ENCODE measurements around the gene DGLUCY.
"Not testable (repeated sequence)": the region's sequence is repeated elsewhere in the genome, so short reads cannot be mapped to it uniquely, and the experiment has no call there.

DGLUCY gene

DNA sequence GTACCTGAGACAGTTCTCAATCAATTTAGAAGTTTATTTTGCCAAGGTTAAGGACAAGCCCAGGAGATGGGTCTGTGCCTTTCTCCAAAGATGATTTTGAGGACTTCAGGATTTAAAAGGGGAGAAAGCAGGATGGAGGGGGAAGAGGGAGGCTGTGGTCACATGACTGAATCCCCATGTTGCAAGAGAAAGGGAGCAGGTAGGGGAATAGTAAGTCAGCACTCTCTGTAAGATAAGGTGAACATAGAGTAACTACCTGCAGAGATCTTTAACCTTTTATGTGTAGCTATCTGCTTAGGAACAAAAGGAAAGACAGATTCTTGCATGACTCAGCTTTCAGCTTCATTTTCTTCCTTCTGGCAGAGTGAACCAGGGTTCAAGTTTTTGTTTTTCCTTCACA, 25.9 kb downstream of the DGLUCY start:
- DNase-seq = no peak

DNA sequence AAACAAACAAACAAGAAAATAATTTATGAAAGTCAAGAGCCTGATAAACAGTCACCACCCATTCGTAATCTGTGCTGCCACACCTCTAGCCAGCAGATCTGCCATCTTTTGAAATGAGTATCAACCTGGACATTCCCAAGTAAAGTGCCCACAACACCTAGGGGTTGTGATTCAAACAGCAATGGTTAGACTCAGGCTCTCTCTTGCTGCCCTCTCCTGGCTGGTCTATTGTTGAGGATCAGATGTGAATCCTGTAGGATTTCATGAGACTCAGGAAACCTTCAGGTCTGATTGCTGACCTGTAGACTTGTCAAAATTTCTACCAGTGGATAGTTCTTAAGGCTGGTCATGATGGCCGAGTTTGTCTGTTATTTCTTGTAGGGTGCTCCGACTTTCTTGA, 26.8 kb downstream of the DGLUCY start:
- DNase-seq = no peak

DNA sequence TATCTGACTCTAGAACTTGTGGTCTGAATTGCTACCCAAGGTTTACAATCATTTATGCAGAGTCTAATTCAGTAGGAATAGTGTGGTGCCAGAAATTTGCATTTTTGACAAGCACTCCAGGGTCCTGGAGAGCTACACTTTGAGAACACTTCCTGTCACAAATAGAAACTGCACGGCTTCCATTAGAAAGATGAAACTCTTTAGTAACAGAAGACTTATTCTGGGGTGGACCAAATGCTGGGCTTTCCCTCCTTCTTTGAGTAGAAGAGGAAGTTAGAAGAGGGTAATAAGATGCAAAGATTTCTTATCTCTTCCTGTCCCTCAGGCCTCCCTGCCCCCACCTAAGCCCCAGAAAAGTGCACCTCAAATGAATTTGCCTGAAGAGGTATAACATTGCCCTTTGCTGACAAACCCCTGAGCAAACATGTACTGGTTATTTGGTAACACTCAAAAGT, 28.4 kb downstream of the DGLUCY start:
- DNase-seq = no peak

DNA sequence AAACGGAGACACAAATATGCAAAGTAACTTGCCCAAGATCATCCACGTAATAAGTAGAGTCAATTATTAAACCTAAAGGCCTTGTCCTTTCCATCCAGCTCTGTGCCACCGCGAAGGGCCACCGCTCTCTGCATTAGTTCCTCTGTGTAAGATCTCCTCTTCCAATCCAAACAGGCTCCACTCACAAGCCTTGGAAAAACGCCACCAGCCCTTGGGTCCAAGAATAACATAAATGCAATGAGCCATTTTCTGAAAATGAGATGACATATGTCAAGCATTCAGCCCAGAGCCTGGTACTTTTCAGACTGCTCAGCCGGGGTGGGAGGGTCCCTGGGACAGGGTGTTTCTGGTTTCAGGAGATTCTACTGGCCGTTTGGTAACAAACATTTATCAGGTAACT, 30.0 kb downstream of the DGLUCY start:
- no peak for DNase-seq

DNA sequence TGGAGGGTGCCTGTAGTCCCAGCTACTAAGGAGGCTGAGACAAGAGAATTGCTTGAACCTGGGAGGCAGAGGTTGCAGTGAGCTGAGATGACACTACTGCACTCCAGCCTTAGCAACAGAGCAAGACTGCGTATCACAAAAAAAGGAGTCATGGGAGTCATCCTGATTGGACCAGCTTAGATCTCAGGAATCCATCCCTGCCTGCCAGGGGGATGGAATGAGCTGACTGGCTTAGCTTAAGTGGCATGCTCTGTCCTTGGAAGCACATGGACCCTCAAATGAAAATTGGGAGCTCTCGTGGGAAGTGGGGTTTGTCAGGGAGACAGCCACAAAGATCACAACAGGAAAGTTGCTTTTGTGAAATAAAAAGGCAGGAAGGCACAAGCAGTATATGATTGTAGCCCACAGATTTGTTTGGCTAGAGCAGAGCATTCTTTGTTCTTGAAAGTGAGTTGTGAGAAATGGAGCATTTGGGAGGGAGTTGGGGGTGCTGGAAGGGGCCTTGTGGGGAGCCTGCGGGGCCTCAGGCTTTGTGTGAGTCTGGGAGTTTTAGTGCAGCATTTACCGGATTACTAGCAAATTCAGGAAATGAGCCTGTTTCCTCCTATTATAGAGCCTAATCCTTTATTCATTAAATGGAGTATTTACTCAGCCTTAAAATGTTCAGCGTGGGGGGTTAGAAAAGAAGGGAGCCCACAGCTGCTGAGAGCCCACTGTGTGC, 30.7 kb downstream of the DGLUCY start:
- DNase-seq = no peak

DNA sequence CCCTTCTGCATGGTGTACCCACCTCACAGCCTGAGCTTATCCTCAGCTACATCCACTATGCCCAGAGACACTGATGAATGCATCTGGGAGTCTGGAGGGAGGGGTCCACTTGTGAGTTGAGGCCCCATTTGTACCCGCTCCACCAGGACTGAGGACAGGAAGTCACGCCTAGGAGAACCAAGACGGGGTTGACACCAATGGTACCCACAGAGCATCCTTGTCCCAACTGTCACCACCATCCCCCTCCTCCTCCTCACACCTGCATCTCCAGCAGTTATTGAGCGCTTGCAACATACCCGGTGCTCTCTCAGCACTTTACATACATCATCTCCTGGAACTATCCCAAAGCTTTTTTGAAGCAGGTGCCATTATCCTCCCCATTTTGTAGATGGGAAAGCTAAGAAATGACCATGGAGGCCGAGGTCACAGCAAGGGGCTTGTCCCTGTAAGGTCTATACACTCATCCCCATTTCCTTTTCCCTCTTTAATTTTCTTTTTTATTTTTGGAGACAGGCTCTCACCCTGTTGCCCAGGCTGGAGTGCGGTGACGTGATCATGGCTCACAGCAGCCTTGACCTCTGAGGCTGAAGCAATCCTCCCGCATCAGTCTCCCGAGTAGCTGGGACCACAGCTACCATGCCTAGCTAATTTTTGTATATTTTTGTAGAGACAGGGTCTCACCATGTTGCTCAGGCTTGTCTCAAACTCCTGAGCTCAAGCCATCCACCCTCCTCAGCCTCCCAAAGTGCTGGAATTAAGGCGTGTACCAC, 31.7 kb downstream of the DGLUCY start:
- DNase-seq = no peak

DNA sequence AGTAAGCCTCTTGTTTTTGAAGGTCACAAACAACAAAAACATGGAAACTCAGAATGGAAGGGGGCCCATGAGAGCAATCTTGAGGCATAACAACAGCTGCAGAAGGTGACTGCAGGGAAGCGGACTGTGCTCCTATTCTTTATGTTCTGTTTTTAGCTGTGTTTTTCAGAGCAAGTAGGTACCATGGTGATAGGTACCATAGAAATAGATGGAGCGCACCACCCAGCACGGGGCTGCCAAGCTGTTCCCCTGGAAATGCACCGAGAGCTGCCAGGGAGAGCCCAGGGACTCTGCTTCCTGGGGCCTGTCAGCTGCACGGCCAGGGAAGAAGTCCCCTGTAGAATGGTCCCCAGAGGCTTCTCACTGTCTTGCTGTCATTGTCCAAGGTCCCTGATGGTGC, 32.8 kb downstream of the DGLUCY start:
- no peak for DNase-seq

DNA sequence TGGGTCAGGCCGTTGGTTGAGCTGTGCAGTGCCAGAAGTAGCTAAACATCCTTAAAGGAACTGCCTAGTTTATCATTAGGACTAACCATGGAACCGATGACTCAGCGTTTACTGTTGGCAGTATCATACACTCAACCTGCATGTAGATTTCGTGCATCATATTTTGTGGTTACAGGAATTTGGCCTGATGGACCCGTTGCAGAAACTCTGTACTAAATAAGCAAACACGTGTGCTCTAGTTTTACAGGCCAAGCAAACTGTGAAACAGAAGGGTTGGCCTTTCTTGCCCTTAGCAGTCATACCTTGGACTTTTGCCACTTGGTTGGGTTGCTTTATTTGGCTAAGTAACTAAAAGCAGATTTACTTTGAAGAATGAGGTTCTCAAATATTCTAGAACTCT, 35.6 kb downstream of the DGLUCY start:
- no peak for DNase-seq

DNA sequence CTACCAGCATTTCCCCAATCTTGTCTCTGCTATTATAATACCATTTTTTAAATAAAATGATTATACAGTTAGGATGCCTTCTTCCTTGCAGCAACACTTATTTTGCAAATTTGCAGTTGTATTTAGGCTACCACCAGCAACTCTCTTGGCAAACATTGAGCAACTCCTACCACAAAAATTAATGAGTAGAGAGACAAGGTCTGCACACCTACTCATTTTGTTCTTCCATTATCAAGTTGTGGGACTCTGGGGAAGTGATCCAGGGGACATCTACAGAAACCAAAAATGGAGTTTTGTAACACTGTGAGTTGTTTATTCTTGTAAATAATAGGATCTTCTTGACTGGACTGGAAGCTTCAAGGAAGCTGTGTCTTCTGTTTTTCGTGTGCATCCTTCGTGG, 38.6 kb downstream of the DGLUCY start:
- no peak for DNase-seq

DNA sequence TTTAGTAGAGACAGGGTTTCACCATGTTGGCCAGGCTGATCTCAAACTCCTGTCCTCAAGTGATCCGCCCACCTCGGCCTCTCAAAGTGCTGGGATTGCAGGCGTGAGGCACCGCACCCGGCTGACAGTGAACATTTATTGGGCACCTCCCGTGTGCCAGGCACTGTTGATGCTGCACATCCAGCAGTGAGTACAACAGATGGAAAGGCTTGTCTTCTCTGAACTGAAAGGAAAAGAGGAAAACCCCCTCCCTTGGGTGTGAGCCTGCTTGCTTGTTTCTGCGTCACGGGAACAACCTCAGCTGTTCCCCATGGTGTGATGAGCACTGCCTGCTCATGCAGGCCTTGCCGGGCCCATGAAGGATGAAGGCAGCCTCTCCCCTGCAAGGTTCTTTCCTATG, 39.5 kb downstream of the DGLUCY start:
- DNase-seq = no peak

DNA sequence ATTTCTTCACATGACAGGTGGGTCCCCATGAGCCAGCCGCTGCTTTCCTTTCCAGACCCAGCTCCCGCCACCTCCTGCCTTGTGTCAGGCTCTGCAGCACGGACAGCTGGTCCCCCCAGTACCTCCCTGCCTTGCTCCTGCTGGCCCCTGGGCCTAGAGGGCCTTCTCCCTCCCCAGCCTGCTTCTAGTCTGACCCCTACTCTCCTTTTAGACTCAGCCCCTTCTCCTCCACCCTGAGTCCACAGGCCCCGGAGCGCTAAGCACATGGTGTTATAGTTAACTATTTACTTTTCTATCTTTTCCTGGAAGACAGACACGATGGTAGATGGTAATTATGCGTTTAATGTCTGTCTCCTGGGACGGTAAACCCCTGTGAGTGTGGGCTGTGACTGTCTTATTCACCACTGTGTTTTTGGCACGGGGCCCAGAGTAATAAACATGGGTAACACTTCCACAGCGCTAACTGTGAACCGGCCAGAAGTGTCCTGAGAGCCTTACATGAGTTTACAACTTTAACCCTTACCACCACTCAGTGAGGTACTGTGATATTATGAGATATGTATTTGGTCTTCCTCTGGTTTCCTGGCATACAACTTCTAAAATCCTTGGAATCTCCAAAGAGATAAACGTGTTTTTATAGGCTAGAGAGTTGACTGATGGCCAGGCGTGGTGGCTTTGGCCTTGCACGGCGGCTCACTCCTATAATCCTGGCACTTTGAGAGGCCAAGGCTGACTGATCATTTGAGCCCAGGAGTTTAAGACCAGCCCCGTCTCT, 41.2 kb downstream of the DGLUCY start:
- DNase-seq = no peak

DNA sequence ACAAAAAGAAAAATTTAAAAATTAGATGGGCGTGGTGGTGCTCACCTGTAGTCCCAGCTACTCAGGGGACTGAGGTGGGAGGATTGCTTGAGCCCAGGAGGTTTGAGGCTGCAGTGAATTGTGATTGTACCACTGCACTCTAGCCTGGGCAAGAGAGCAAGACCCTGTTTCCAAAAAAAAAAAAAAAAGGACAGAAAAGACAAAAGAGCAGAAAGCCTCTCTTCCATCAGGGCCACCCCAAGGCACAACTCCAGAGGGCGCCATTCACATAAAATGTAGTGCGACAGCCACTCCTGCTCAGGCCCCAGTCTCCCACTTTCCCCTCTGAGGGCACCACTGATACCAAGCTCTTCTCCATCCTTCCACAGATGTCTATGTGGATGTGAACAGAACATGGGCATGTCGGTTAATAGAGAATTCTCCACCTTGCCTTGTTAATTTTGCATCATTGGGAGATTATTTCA, 41.8 kb downstream of the DGLUCY start:
- no peak for DNase-seq

DNA sequence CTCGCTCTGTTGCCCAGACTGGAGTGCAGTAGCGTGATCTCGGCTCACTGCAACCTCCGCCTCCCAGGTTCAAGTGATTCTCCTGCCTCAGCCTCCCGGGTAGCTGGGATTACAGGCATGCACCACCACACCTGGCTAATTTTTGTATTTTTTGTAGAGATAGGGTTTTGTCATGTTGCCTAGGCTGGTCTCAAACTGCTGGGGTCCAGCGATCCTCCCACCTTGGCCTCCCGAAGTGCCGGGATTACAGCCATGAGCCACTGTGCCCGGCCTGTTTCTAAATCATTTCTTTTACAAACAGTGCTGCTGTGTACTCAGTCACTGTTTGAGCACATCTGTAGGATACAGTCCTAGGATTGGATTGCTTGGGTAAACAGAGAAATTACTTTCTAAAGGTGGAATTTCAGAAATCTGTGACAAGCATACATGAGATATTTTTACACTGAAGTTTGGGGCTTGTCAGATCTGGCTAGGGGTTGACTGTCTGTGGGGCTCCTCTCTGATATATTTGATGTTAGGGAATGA, 42.3 kb downstream of the DGLUCY start:
- not testable (repeated sequence) for DNase-seq

DNA sequence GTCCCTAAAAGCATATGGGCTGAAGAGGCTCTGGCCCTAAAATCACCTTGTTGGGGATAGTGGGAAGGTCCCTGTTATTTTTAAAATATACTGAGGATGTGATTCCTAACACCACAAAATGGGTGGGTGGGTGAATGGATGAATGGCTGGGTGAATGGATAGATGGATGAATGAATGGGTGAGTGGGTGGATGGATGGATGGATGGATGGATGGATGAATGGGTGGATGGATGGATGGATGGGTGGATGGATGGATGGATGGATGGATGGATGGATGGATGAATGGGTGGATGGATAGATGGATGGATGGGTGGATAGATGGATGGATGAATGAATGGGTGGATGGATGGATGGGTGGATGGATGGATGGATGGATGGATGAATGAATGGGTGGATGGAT, 43.0 kb downstream of the DGLUCY start:
- not testable (repeated sequence) for DNase-seq

DNA sequence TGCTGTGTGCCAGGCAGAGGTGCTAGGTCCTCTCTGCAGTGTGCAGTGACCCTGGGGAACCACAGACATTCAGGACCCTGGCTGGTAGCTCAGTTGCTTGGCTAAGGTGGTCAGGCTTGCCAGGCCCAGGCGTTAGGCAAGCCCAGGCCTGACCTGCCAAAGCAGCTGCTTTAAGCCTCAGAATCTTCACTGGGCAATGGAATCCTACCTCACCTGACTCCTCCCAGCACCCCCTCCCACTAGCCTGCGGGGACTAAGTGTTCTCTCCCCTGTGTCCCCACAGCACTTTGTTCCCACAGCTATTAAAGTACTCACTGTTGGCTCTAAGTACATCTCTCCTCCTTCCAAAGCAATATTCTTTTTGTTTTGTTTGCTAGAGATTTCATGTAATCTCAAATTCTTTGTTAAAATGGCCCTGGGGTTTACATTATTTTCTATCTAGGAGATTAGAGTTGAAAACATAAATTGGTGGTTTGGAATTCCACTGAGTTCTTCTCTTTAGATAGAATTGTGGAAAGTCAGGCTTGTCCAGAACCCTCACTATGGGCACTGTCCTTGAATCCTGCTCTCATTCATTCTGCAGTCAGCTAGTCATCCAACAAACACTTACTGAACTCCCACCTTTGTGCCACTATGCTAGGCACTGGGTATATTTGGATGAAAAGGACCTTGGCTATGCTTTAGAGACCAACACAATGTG, 44.4 kb downstream of the DGLUCY start:
- DNase-seq = no peak

DNA sequence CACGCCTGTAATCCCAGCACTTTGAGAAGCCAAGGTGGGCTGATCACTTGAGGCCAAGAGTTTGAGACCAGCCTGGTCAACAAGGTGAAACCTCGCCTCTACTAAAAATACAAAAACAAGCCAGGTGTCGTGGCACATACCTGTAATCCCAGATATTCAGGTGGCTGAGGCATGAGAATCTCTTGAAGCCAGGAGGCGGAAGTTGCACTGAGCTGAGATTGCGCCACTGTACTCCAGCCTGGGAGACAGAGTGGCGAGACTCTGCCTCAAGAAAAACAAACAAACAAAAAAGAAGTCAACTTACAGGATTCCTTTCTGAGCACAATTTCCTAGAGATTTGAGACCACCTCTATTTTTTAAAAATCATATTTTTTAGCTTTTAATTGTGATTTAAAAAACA, 45.3 kb downstream of the DGLUCY start:
- no peak for DNase-seq

DNA sequence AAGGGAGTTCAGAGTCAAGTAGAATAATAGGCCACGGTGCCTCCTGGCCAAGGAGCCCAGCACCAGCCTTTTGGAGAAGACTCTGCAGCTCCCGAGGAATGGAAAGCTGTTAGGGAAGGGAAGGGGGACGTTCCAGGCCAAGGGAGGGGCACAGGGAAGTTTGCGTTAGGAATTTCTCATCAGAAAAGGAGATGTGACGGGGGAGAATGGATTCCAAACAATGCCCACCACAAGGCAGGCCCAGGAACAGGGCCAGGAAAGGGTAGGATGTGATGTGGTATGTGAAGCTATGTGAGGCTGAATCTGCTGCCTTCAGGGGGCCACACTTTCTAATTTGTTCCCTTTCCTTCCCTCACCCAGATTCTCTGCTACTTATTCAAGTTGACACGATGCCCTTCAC, 46.0 kb downstream of the DGLUCY start:
- no peak for DNase-seq

DNA sequence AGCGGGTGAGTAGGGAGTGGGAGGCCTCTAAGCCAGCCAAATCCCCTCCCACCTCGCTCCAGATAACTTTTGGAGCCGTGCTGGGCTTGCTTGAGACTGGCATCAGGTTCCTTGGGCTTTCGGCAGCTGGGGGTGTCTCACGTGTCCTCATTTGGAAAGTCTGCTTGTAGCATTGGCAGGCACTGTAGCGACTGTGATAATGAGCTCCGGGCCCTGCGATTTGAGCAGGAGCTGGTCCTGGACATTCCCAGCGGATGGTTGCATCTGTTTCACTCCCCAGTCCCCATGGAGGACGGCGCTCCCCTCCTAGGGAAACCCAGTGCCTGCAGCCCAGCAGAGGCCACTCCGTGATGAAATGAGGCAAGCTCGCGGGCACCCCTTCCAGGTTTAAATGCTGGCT, 49.4 kb downstream of the DGLUCY start:
- DNase-seq = no peak

DNA sequence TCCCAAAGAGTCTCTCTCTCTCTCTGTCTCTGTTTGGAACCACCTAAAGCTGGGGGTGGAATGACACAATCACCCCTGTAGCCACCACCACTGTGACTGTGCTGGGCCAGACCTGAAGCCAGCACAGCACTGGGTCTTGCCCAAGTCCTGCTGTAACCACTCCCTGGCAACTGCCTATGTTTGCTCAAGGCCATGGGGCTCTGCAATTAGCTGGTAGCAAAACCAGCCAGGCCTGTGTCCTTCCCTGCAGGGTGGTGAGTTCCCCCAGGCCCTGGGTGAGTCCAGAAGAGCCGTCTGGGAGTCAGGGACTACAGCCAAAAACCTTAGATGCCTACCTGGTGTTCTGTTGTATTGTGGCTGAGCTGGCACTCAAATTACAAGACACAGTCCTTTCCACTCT, 50.8 kb downstream of the DGLUCY start:
- no peak for DNase-seq

DNA sequence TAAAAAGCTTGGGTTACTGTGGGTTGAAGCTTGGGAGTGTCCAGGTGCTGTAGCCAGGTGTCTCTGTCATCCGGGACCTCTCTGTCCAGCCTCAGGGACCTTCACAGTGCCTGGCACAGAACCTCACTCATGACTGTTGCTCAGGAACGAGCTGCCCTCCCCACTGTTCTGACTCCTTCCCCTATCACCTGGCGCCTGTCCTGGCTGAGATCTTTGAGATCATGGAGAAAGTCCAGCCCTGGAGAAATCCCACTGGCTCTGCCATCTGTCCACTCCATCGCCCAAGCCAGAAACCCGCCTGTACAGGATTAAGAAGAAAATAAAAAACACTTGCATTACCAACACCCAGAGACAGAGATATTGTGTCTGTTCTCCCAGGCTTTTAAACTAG, 53.5 kb downstream of the DGLUCY start:
- peak; percentile 55 to 91 for DNase-seq

DNA sequence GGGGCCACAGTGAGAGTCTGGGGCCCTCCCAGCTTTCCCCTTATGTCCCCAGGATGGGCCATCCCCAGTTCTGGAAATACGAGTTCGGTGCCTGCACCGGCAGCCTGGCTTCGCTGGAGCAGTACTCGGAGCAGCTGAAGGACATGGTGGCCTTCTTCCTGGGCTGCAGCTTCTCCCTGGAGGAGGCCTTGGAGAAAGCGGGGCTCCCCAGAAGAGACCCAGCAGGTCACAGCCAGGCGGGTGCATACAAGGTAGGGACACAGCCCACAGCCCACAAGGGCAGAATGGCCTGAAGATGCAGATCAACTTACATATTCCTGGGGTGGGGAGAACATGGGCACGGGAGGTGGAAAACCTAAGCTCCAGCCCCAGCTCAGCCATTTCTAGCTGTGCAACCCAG, 56.1 kb downstream of the DGLUCY start:
- DNase-seq = no peak

DNA sequence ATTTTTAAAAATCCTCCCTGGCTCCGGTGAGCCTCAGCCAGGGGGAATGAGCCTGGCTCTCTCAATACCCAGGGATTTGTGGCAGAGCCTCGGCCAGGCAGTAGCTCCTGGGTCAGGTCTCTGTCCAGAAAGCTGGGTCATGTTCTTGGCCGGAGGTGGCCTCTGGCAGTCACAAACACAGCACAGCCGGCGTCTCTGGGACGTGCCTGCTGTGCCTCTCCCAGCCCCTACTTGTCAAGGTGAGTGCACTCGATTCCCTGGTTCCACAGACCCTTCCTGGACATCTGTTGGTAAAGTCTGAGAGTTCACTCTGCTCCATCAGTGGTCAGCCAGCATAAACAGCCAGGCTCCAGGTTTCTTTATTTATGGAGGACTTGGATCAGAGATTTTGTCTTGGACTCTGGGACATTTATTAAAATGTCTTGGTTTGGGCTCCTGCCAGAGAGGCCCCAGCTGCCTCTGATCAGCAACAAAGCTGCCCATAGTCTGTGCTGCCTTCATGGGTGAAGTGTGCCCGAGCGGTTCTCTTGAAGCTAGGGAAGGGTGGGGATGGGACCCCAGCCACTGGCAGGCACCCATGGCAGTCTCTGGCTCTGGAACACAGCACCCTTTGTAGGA, 56.7 kb downstream of the DGLUCY start:
- DNase-seq = peak; percentile 51 to 88
